ENCODE measurements around the gene JAK1. TPM values are rescaled to one million over a fixed set of nuclear protein-coding genes. Genes with fewer than 3 reads are reported as not detected.

Gene JAK1
- total and polyA plus RNA-seq, 2 of the 8 experiments (the other 6 are each of a cell fraction or from before 2014, with no cell fraction given) = 7.8 to 24.5 TPM

GRCh38 chr1:64885648-64886047, 80.7 kb downstream of the JAK1 start:
- Histone ChIP-seq H3K4me1 (replicated peaks in 1 of 4; ENCODE audit: control insufficient read depth in 3 of 4, insufficient read depth in 4 of 4, low read length in 3 of 4) (peaks cover 4 to 16% (median 8%) of the 10 kb centered on the region in 4 experiments; a peak in 6 of 7 replicates), H3K4me3 (ENCODE audit: extremely low read depth in 1 of 4, insufficient read depth in 2 of 4, low read depth in 3 of 4, low read length in 4 of 4) (no peak overlapping the region), H2AK5ac (ENCODE audit: low read depth, low read length) (no peak overlapping the region), H2BK12ac (ENCODE audit: low read depth, low read length) (no peak overlapping the region), H2BK5ac (ENCODE audit: low read depth, low read length) (no peak overlapping the region), H3K9ac (replicated peaks in 1 of 4; ENCODE audit: extremely low read depth in 1 of 4, low read depth in 3 of 4, low read length in 3 of 4) (no peak overlapping the region), H3K4me2 (ENCODE audit: insufficient read depth in 1 of 2, low read depth in 2 of 2, low read length in 2 of 2) (no peak overlapping the region), H3K79me1 (ENCODE audit: low read depth, low read length) (0 out of 2 replicates have a peak, but pooled peaks cover 3% of the 10 kb centered on the region), H2AFZ (ENCODE audit: low read length) (no peak overlapping the region), H3K23me2 (ENCODE audit: low read depth, low read length) (no peaks in the 10 kb centered on the region; the same call in 1 of the 2 replicates), H2BK120ac (replicated peaks; ENCODE audit: low read depth, low read length) (no peak overlapping the region), H4K91ac (replicated peaks; ENCODE audit: insufficient read length, low read length) (no peak overlapping the region), H4K20me1 (replicated peaks in 1 of 2; ENCODE audit: control insufficient read depth in 1 of 2, insufficient read depth in 2 of 2, low read length in 2 of 2) (no peaks in the 10 kb centered on the region), H3K23ac (ENCODE audit: insufficient read length) (no peak overlapping the region), H3K4ac (replicated peaks; ENCODE audit: insufficient read length, low read depth, low read length) (no peak overlapping the region), H3K36me3 (ENCODE audit: control insufficient read depth in 2 of 4, insufficient read depth in 4 of 4, low read length in 3 of 4) (no peaks in the 10 kb centered on the region), H3K27ac (ENCODE audit: low read depth, low read length) (no peak overlapping the region), H3K79me2 (ENCODE audit: control insufficient read depth in 1 of 2, insufficient read depth in 2 of 2, low read length in 2 of 2) (no peaks in the 10 kb centered on the region), H3K9me3 (ENCODE audit: insufficient read depth in 2 of 2, low read depth in 1 of 2, low read length in 1 of 2) (no peaks in the 10 kb centered on the region), H4K8ac (ENCODE audit: extremely low read depth, insufficient read depth, low read length) (no peak overlapping the region), H4K5ac (ENCODE audit: insufficient read length, low read depth, low read length) (no peak overlapping the region), H2BK15ac (ENCODE audit: low read length) (no peak overlapping the region), H3K56ac (replicated peaks; ENCODE audit: insufficient read length, low read depth, low read length) (no peak overlapping the region), H3K18ac (ENCODE audit: extremely low read depth, low read length) (no peak overlapping the region), H2BK20ac (ENCODE audit: low read length) (no peak overlapping the region), H3K27me3 (replicated peaks in 1 of 4; ENCODE audit: control insufficient read depth in 3 of 4, extremely low read depth in 1 of 4, insufficient read depth in 3 of 4, low read length in 3 of 4) (no peaks in the 10 kb centered on the region), H3K14ac (ENCODE audit: insufficient read length) (no peak overlapping the region)
- WGBS, 2 experiments (ENCODE audit: extremely low coverage in 1 of 2, insufficient coverage in 1 of 2, insufficient read length in 1 of 2, insufficient replicate concordance in 2 of 2, low coverage in 1 of 2, low lambda C conversion rate in 2 of 2, missing lambda C conversion rate in 1 of 2) = 92% methylated on average over 5 of the region's 6 CpGs; no CpG with 5 or more reads in 1 of the 2 experiments
- no peak for TF ChIP-seq SUZ12 (IDR thresholded peaks at IDR 0.05; ENCODE audit: low read length)
- TF ChIP-seq POLR2A (IDR thresholded peaks at IDR 0.05; ENCODE audit: control extremely low read depth in 1 of 2, low read depth in 2 of 2, low read length in 2 of 2) = no peak
- TF ChIP-seq RFX5 (IDR thresholded peaks at IDR 0.05; ENCODE audit: borderline replicate concordance, low read depth, low read length) = no peak
- TF ChIP-seq USF2 (IDR thresholded peaks at IDR 0.05; ENCODE audit: low read length) = no peak
- TF ChIP-seq RXRA (IDR thresholded peaks at IDR 0.05; ENCODE audit: insufficient read depth, low read depth, low read length) = no peak
- TF ChIP-seq ASH2L (IDR thresholded peaks at IDR 0.05; ENCODE audit: low read length) = no peak
- no peak for TF ChIP-seq KDM1A (IDR thresholded peaks at IDR 0.05; ENCODE audit: borderline replicate concordance, low read length)
- FAIRE-seq (no peak), DNase-seq (ENCODE audit: low read depth in 1 of 2, low spot score in 2 of 2) (no peak)
- ChIA-PET POLR2A (ENCODE audit: partially characterized antibody) (no interaction called here), CTCF (ENCODE audit: partially characterized antibody) (interaction anchor here (0.6 to 1.3 kb wide), 4 partner anchors 30 to 632 kb away, joined by 3 read pairs; no protein-coding TSS in a partner anchor)

All from H1 (cell line).